CD4-positive, alpha-beta T cell (primary cell): Measurements from ENCODE around the gene MSI2. TPM values are rescaled to one million over a fixed set of nuclear protein-coding genes. Genes with fewer than 3 reads are reported as not detected.

ENCODE experiments used
- ATAC-seq: fragments of 200-7000 bp; cut with Tn5 transposase; one replicate; pipeline ENCODE4 v1.10.0; 2022; ENCODE audit warnings: mild to moderate bottlenecking; ENCODE audit not compliant: poor library complexity
- CTCF ChIA-PET: fragments of 350-600 bp; sonication (Branson Sonifier 250); formaldehyde crosslinking; loops from one replicate; lab custom pipeline; 2021; ENCODE audit warnings: antibody characterized with exemption, inconsistent platforms; lab: Charles Lee
- POLR2A ChIA-PET: fragments of 350-600 bp; sonication (Branson Sonifier 250); formaldehyde crosslinking; loops from one replicate; lab custom pipeline; 2021; ENCODE audit warnings: antibody characterized with exemption, inconsistent platforms; lab: Charles Lee
- DNase-seq, 14 experiments: peaks; one replicate each; pipeline ENCODE4 v3.0.0-alpha.2; 2013 to 2020; ENCODE audit warnings: mixed read lengths in 2 of 14
- H3K27ac ChIP-seq, 2 donors: one replicate each; pipeline versions ENCODE4 v1.5.1 to v1.7.0; 2013; ENCODE audit warnings: low read length in 2 of 2, low read depth in 1 of 2, mild to moderate bottlenecking in 1 of 2
- H3K27me3 ChIP-seq, 2 experiments: 1 replicate in 1 of 2; 2 replicates in 1 of 2; pipeline versions ENCODE4 v1.6.1 to v1.7.0; 2013; ENCODE audit warnings: low read length in 2 of 2, control low read depth in 1 of 2, mild to moderate bottlenecking in 1 of 2, moderate library complexity in 1 of 2; ENCODE audit not compliant: insufficient read depth in 2 of 2, control insufficient read depth in 1 of 2
- H3K36me3 ChIP-seq: one replicate; pipeline ENCODE4 v1.6.1; 2013; ENCODE audit warnings: low read length, control low read depth; ENCODE audit not compliant: insufficient read depth
- H3K4me1 ChIP-seq: one replicate; pipeline ENCODE4 v1.6.1; 2013; ENCODE audit warnings: low read length, control low read depth; ENCODE audit not compliant: insufficient read depth
- H3K4me3 ChIP-seq: one replicate; pipeline ENCODE4 v1.5.1; 2013; ENCODE audit warnings: mild to moderate bottlenecking, low read length, moderate library complexity
- H3K9me3 ChIP-seq, 2 experiments: 1 replicate in 1 of 2; 2 replicates in 1 of 2; pipeline versions ENCODE4 v1.6.1 to v1.7.0; 2013; ENCODE audit warnings: low read length in 2 of 2, mild to moderate bottlenecking in 2 of 2, control low read depth in 1 of 2, moderate library complexity in 1 of 2; ENCODE audit not compliant: control insufficient read depth in 1 of 2, insufficient read depth in 1 of 2
- H3K27ac Mint-ChIP-seq: one replicate; pipeline ENCODE4 v1.8.0; 2020; ENCODE audit warnings: mixed read lengths
- H3K27me3 Mint-ChIP-seq: one replicate; pipeline ENCODE4 v1.8.0; 2021; ENCODE audit warnings: mixed read lengths
- H3K36me3 Mint-ChIP-seq: one replicate; pipeline ENCODE4 v1.8.0; 2021; ENCODE audit warnings: low read depth, mixed read lengths
- H3K4me1 Mint-ChIP-seq: one replicate; pipeline ENCODE4 v1.8.0; 2021; ENCODE audit warnings: low read depth, mixed read lengths
- H3K4me3 Mint-ChIP-seq: one replicate; pipeline ENCODE4 v1.8.0; 2020; ENCODE audit warnings: mild to moderate bottlenecking, mixed read lengths
- H3K9me3 Mint-ChIP-seq: one replicate; pipeline ENCODE4 v1.8.0; 2020; ENCODE audit warnings: mixed read lengths
- CTCF ChIP-seq: fragments of 200-600 bp; IDR thresholded peaks from one replicate; pipeline ENCODE4 v1.8.0; 2022; ENCODE audit warnings: antibody characterized with exemption, mild to moderate bottlenecking
- intact Hi-C, 2 experiments: fragments of 100-400 bp; cut with DNase I in 1 of 2; cut with micrococcal nuclease in 1 of 2; formaldehyde crosslinking; loops; one replicate each; pipeline versions ENCODE4 v1.15.1 to v1.9.0; 2023 to 2025; cut with DNase I, micrococcal nuclease
- total RNA-seq, 174 experiments: library from RNA in 2 of 174; stranded (reverse) in 2 of 174; gene quantifications; one replicate each; pipeline ENCODE4 v1.2.3 and lab custom pipeline; 2021 to 2026

MSI2 gene
- total RNA-seq, 2 experiments from 2014 or later, result 129 to 132 TPM

GRCh38 chr17:57504208-57504607 is 247.9 kb downstream of the MSI2 start:
- Histone ChIP-seq H3K4me1 (no peaks in the 10 kb centered on the region), H3K36me3 (no peaks in the 10 kb centered on the region), H3K27me3 (no peaks in the 10 kb centered on the region), H3K9me3 (no peaks in the 10 kb centered on the region), H3K27ac (no peak overlapping the region), H3K4me3 (no peak overlapping the region)
- POLR2A ChIA-PET, result no interaction called here
- Mint-ChIP-seq H3K36me3 (no peaks in the 10 kb centered on the region), H3K4me1 (peaks cover 39% of the 10 kb centered on the region), H3K9me3 (no peaks in the 10 kb centered on the region), H3K4me3 (no peak overlapping the region), H3K27ac (no peak overlapping the region), H3K27me3 (no peaks in the 10 kb centered on the region)
- DNase-seq (no peak), ATAC-seq (no peak)
- no peak for TF ChIP-seq CTCF
- intact Hi-C loops, result loop anchor here in 1 of 2 experiments (10.0 kb wide), 1 partner anchor 259 kb away; no protein-coding TSS in a partner anchor
- CTCF ChIA-PET, result no interaction called here

- no peak overlapping the region for H3K27ac Mint-ChIP-seq
- ATAC-seq (no peak), DNase-seq (no peak)
- no peak for TF ChIP-seq CTCF
- ChIA-PET CTCF (no interaction called here), POLR2A (no interaction called here)
- H3K27me3 ChIP-seq, result no peaks in the 10 kb centered on the region
- H3K27ac ChIP-seq, result no peak overlapping the region
- no peaks in the 10 kb centered on the region for H3K27me3 Mint-ChIP-seq
- H3K9me3 Mint-ChIP-seq, result no peaks in the 10 kb centered on the region
- H3K36me3 ChIP-seq, result no peaks in the 10 kb centered on the region
- H3K4me3 Mint-ChIP-seq, result no peak overlapping the region
- H3K36me3 Mint-ChIP-seq, result no peaks in the 10 kb centered on the region
- H3K4me3 ChIP-seq, result no peak overlapping the region
- H3K4me1 Mint-ChIP-seq, result peaks cover 28% of the 10 kb centered on the region
- intact Hi-C loops, result loop anchor here in 1 of 2 experiments (10.0 kb wide), 1 partner anchor 261 kb away; no protein-coding TSS in a partner anchor
- no peaks in the 10 kb centered on the region for H3K9me3 ChIP-seq
- no peaks in the 10 kb centered on the region for H3K4me1 ChIP-seq
These were observed 249.8 kb downstream of the MSI2 start for GRCh38 chr17:57505841-57506773.

- Mint-ChIP-seq H3K27me3 (no peaks in the 10 kb centered on the region), H3K4me1 (peaks cover 22% of the 10 kb centered on the region), H3K4me3 (no peak overlapping the region), H3K36me3 (no peaks in the 10 kb centered on the region), H3K27ac (no peak overlapping the region), H3K9me3 (no peaks in the 10 kb centered on the region)
- Histone ChIP-seq H3K27me3 (no peaks in the 10 kb centered on the region), H3K4me3 (no peak overlapping the region), H3K9me3 (no peaks in the 10 kb centered on the region), H3K4me1 (no peaks in the 10 kb centered on the region), H3K36me3 (no peaks in the 10 kb centered on the region), H3K27ac (no peak overlapping the region)
- ChIA-PET CTCF (no interaction called here), POLR2A (no interaction called here)
- intact Hi-C loops, result loop anchor here in 1 of 2 experiments (10.0 kb wide), 1 partner anchor 262 kb away; no protein-coding TSS in a partner anchor
- DNase-seq, result no peak
- no peak for TF ChIP-seq CTCF
- no peak for ATAC-seq
These were observed 250.4 kb downstream of the MSI2 start for GRCh38 chr17:57506774-57507127.
